Peyer's patch (tissue), 4 donors: ENCODE measurements around the gene TMEM183A. TPM values are rescaled to one million over a fixed set of nuclear protein-coding genes. Genes with fewer than 3 reads are reported as not detected.
A peak's percentile ranks its signal among the peaks of the same experiment; 100 is the strongest.

Experiments used
- DNase-seq, 3 donors: peaks; one replicate each; pipeline ENCODE4 v3.0.0-alpha.2; 2017 to 2019
- H3K27ac ChIP-seq, 4 donors: fragments of 200-600 bp; sonication (generic); one replicate each; pipeline ENCODE4 v1.5.1; 2016 to 2019
- H3K27me3 ChIP-seq, 2 donors: fragments of 200-600 bp; sonication (generic); one replicate each; pipeline ENCODE4 v1.5.1; 2019
- H3K36me3 ChIP-seq, 3 donors: fragments of 200-600 bp; sonication (generic); one replicate each; pipeline ENCODE4 v1.5.1; 2016 to 2019
- H3K4me1 ChIP-seq, 4 donors: fragments of 200-600 bp; sonication (generic); one replicate each; pipeline ENCODE4 v1.5.1; 2016 to 2019
- H3K4me3 ChIP-seq, 4 donors: fragments of 200-600 bp; sonication (generic); 1 replicate in 3 of 4; 2 replicates in 1 of 4; pipeline ENCODE4 v1.5.1; 2016 to 2019; ENCODE audit warnings: mild to moderate bottlenecking in 1 of 4
- H3K9me3 ChIP-seq, 4 donors: fragments of 200-600 bp; sonication (generic); one replicate each; pipeline ENCODE4 v1.5.1; 2016 to 2019; ENCODE audit warnings: mild to moderate bottlenecking in 1 of 4
- CTCF ChIP-seq, 6 experiments: fragments of 450-650 bp in 4 of 6; fragments of 200-600 bp in 2 of 6; sonication (generic) in 1 of 6; IDR thresholded peaks; one replicate each; pipeline ENCODE4 v1.5.1; 2017 to 2019; ENCODE audit warnings: antibody characterized with exemption in 6 of 6, mild to moderate bottlenecking in 3 of 6, moderate library complexity in 1 of 6
- POLR2A ChIP-seq, 2 donors: fragments of 450-650 bp; IDR thresholded peaks; one replicate each; pipeline ENCODE4 v1.5.1; 2017; ENCODE audit warnings: antibody characterized with exemption in 2 of 2, mild to moderate bottlenecking in 2 of 2, moderate library complexity in 2 of 2
- total RNA-seq, 4 donors: library from RNA; depleted of rRNA; stranded (reverse); fragments of >200 nt; gene quantifications; one replicate each; pipeline ENCODE4 v1.1.0, GENCODE V29; 2016

TMEM183A gene
- total RNA-seq, 4 donors from 2014 or later: 65.4 to 91.6 (median 80.4) TPM

GRCh38 chr1:203043830-203044545 lies 36.8 kb downstream of the TMEM183A start:
- DNase-seq: peak in 1 of 3 donors; percentile 35
- H3K27me3 ChIP-seq: no peaks in the 10 kb centered on the region
- no peaks in the 10 kb centered on the region for H3K4me1 ChIP-seq
- no peak overlapping the region for H3K27ac ChIP-seq
- no peak overlapping the region for H3K4me3 ChIP-seq
- no peak for TF ChIP-seq CTCF (IDR thresholded peaks at IDR 0.05)
- no peak for TF ChIP-seq POLR2A (IDR thresholded peaks at IDR 0.05)
- H3K36me3 ChIP-seq: no peaks in the 10 kb centered on the region
- H3K9me3 ChIP-seq: no peaks in the 10 kb centered on the region

GRCh38 chr1:203044546-203045250 lies 37.5 kb downstream of the TMEM183A start:
- Histone ChIP-seq H3K9me3 (no peaks in the 10 kb centered on the region), H3K4me1 (no peaks in the 10 kb centered on the region), H3K27ac (no peak overlapping the region), H3K36me3 (no peaks in the 10 kb centered on the region), H3K27me3 (no peaks in the 10 kb centered on the region), H3K4me3 (no peak overlapping the region)
- TF ChIP-seq POLR2A (IDR thresholded peaks at IDR 0.05) (no peak), CTCF (IDR thresholded peaks at IDR 0.05) (no peak)
- peak in 1 of 3 donors; percentile 13 for DNase-seq

- Histone ChIP-seq H3K36me3 (no peaks in the 10 kb centered on the region), H3K27me3 (no peaks in the 10 kb centered on the region)
- DNase-seq: peak in 1 of 3 donors; percentile 29
These were observed 38.2 kb downstream of the TMEM183A start for GRCh38 chr1:203045336-203045735.

GRCh38 chr1:203045821-203046594 lies 38.8 kb downstream of the TMEM183A start:
- H3K9me3 ChIP-seq: no peaks in the 10 kb centered on the region
- DNase-seq: peak in 1 of 3 donors; percentile 45
- H3K4me3 ChIP-seq: no peak overlapping the region
- H3K36me3 ChIP-seq: no peaks in the 10 kb centered on the region
- no peak overlapping the region for H3K27ac ChIP-seq
- TF ChIP-seq POLR2A (IDR thresholded peaks at IDR 0.05) (no peak), CTCF (IDR thresholded peaks at IDR 0.05) (no peak)
- no peaks in the 10 kb centered on the region for H3K27me3 ChIP-seq
- H3K4me1 ChIP-seq: no peaks in the 10 kb centered on the region

More at GRCh38 chr1:203045336-203045735, 38.2 kb downstream of the TMEM183A start:
- Histone ChIP-seq H3K9me3 (no peaks in the 10 kb centered on the region), H3K4me3 (no peak overlapping the region), H3K27ac (no peak overlapping the region), H3K4me1 (no peaks in the 10 kb centered on the region)
- TF ChIP-seq POLR2A (IDR thresholded peaks at IDR 0.05) (no peak), CTCF (IDR thresholded peaks at IDR 0.05) (no peak)

GRCh38 chr1:203046984-203047630 lies 39.9 kb downstream of the TMEM183A start:
- peak in 1 of 3 donors; percentile 44 for DNase-seq
- no peaks in the 10 kb centered on the region for H3K36me3 ChIP-seq
- no peaks in the 10 kb centered on the region for H3K4me1 ChIP-seq
- H3K27me3 ChIP-seq: no peaks in the 10 kb centered on the region
- H3K4me3 ChIP-seq: no peak overlapping the region
- H3K9me3 ChIP-seq: no peaks in the 10 kb centered on the region
- H3K27ac ChIP-seq: no peak overlapping the region
- TF ChIP-seq POLR2A (IDR thresholded peaks at IDR 0.05) (no peak), CTCF (IDR thresholded peaks at IDR 0.05) (no peak)
